ENCODE measurements around the gene ZSWIM1. TPM values are rescaled to one million over a fixed set of nuclear protein-coding genes. Genes with fewer than 3 reads are reported as not detected.

The ZSWIM1 gene
- total and polyA plus RNA-seq, 2 of the 13 experiments (the other 11 are each of a cell fraction or from before 2014, with no cell fraction given), result 9.5 to 11.7 TPM

- TF ChIP-seq FOXP1 (IDR thresholded peaks at IDR 0.05) (no peak), FOXP1 (CRISPR knock-in tag; IDR thresholded peaks at IDR 0.05) (no peak), ETV6 (CRISPR knock-in tag; conservative IDR thresholded peaks at IDR 0.05) (no peak; the same call in 1 of the 2 replicates), NCOA2 (CRISPR knock-in tag; IDR thresholded peaks at IDR 0.05) (peak; percentile 27; the same call in 1 of the 2 replicates), SRSF1 (optimal IDR thresholded peaks at IDR 0.05; ENCODE audit: low read depth, low read length) (no peak), PHF21A (CRISPR knock-in tag; IDR thresholded peaks at IDR 0.05) (peak; percentile 90), MAX (IDR thresholded peaks at IDR 0.05) (0 out of 2 replicates have a peak, but pooled peaks have one; percentile 9), ZNF275 (CRISPR knock-in tag; IDR thresholded peaks at IDR 0.05; ENCODE audit: borderline replicate concordance) (peak; percentile 57; the same call in 1 of the 2 replicates), RFX3 (CRISPR knock-in tag; IDR thresholded peaks at IDR 0.05) (no peak), ISX (CRISPR knock-in tag; conservative IDR thresholded peaks at IDR 0.05) (peak; percentile 84; the same call in 1 of the 2 replicates), HCFC1 (IDR thresholded peaks at IDR 0.05; ENCODE audit: low read depth, low read length) (no peak), ZNF687 (CRISPR knock-in tag; IDR thresholded peaks at IDR 0.05) (no peak), NCOA5 (CRISPR knock-in tag; IDR thresholded peaks at IDR 0.05) (no peak), ISL2 (CRISPR knock-in tag; IDR thresholded peaks at IDR 0.05) (peak; percentile 27; the same call in 1 of the 2 replicates), PRPF4 (IDR thresholded peaks at IDR 0.05; ENCODE audit: low read depth, low read length, poor library complexity, severe bottlenecking) (no peak), ATF3 (CRISPR knock-in tag; IDR thresholded peaks at IDR 0.05) (no peak), SP5 (CRISPR knock-in tag; IDR thresholded peaks at IDR 0.05; ENCODE audit: borderline replicate concordance, low read depth) (peak; percentile 94), THAP7 (CRISPR knock-in tag; IDR thresholded peaks at IDR 0.05) (no peak), ZBTB8A (CRISPR knock-in tag; IDR thresholded peaks at IDR 0.05; ENCODE audit: borderline replicate concordance, low read depth) (no peak; the same call in 1 of the 2 replicates), TMF1 (CRISPR knock-in tag; IDR thresholded peaks at IDR 0.05; ENCODE audit: low read depth) (no peak), LBX2 (CRISPR knock-in tag; IDR thresholded peaks at IDR 0.05; ENCODE audit: borderline replicate concordance) (peak; percentile 46; the same call in 1 of the 2 replicates), MXD1 (CRISPR knock-in tag; IDR thresholded peaks at IDR 0.05) (no peak), ARNT2 (CRISPR knock-in tag; IDR thresholded peaks at IDR 0.05; ENCODE audit: low read depth) (peak; percentile 66)
Observed at GRCh38 chr20:45833030-45833882, 47.8 kb upstream of the ZSWIM1 start, which contains the start of gene SNX21 (continued).
